ENCODE results near the gene SLC8A1.

Gene SLC8A1

DNA sequence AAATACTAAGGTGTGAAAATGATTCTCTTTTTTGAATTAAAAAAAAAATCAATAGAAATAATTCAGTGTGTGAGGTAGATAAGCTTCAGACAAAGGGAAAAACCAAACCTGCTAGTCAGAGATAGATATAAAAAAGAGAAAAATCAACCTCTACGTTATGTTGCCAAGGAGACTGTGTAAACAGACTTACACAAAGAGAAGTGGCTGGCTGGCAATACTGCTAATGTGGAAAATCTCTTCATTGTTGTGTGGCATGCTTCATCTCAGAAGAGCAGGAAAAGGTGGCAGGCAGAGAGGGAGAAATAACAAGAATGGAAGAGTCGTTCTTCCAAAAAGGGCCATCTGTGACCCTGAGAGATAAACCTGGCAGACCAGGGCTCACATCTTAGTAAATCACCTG is 200.8 kb downstream of the SLC8A1 start:
- TF ChIP-seq CTCF (IDR thresholded peaks at IDR 0.05; ENCODE audit: insufficient read depth, low read length) (no peak), SPI1 (IDR thresholded peaks at IDR 0.05; ENCODE audit: borderline replicate concordance, low read depth) (no peak), REST (IDR thresholded peaks at IDR 0.05; ENCODE audit: insufficient replicate concordance, low read depth) (no peak), POLR2AphosphoS5 (IDR thresholded peaks at IDR 0.05; ENCODE audit: low read depth) (no peak), GABPA (IDR thresholded peaks at IDR 0.05; ENCODE audit: low read depth) (no peak)
- no peak for DNase-seq (ENCODE audit: low read depth in 1 of 2, low spot score in 1 of 2)
- Histone ChIP-seq H3K27ac (replicated peaks) (no peak overlapping the region), H3K27me3 (ENCODE audit: insufficient read depth, poor library complexity, severe bottlenecking) (no peaks in the 10 kb centered on the region), H3K4me3 (replicated peaks; ENCODE audit: insufficient read depth, low read length) (no peak overlapping the region)

DNA sequence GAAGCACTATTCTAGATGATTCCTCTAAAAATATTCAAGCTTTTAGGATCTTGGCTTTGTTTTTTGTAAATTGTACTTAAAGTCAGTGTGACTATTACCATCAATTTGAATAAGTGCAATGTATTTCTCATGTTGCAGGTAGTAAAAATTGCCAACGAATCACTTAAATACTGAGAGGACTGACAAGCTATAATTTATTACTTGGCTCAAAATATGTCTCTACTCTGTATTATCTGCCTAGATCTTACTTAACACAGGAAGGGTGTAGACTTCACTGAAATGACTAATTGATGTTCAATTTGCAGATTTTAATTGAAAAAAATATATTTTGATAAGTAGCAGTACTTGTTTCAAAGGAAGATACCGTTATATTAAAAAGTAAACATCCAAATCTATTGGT is 202.3 kb downstream of the SLC8A1 start:
- no peak for TF ChIP-seq CTCF (IDR thresholded peaks at IDR 0.05; ENCODE audit: insufficient read depth, low read length)
- no peak for TF ChIP-seq GABPA (IDR thresholded peaks at IDR 0.05; ENCODE audit: low read depth)
- no peak for TF ChIP-seq SPI1 (IDR thresholded peaks at IDR 0.05; ENCODE audit: borderline replicate concordance, low read depth)
- TF ChIP-seq POLR2AphosphoS5 (IDR thresholded peaks at IDR 0.05; ENCODE audit: low read depth) = no peak
- no peak for TF ChIP-seq REST (IDR thresholded peaks at IDR 0.05; ENCODE audit: insufficient replicate concordance, low read depth)
- Histone ChIP-seq H3K27me3 (ENCODE audit: insufficient read depth, poor library complexity, severe bottlenecking) (no peaks in the 10 kb centered on the region), H3K4me3 (replicated peaks; ENCODE audit: insufficient read depth, low read length) (no peak overlapping the region), H3K27ac (replicated peaks) (no peak overlapping the region)
- DNase-seq (ENCODE audit: low read depth in 1 of 2, low spot score in 1 of 2) = no peak

- TF ChIP-seq SPI1 (IDR thresholded peaks at IDR 0.05; ENCODE audit: borderline replicate concordance, low read depth) = no peak
- no peak for TF ChIP-seq POLR2AphosphoS5 (IDR thresholded peaks at IDR 0.05; ENCODE audit: low read depth)
- TF ChIP-seq REST (IDR thresholded peaks at IDR 0.05; ENCODE audit: insufficient replicate concordance, low read depth) = no peak
- TF ChIP-seq GABPA (IDR thresholded peaks at IDR 0.05; ENCODE audit: low read depth) = no peak
- no peak for TF ChIP-seq CTCF (IDR thresholded peaks at IDR 0.05; ENCODE audit: insufficient read depth, low read length)
- no peaks in the 10 kb centered on the region for H3K27me3 ChIP-seq (ENCODE audit: insufficient read depth, poor library complexity, severe bottlenecking)
- no peak overlapping the region for H3K27ac ChIP-seq (replicated peaks)
- H3K4me3 ChIP-seq (replicated peaks; ENCODE audit: insufficient read depth, low read length) = no peak overlapping the region
- no peak for DNase-seq (ENCODE audit: low read depth in 1 of 2, low spot score in 1 of 2)
These were observed 203.6 kb downstream of the SLC8A1 start for GRCh38 chr2:40248294-40248693.

All from HL-60 (cell line).